HepG2 (cell line): Measurements from ENCODE around the gene BCL2L1.

Source experiments
- ADNP ChIP-seq: sonication (generic); formaldehyde crosslinking; IDR thresholded peaks from 2 replicates; pipeline ENCODE4 v1.4.0; 2020; ENCODE audit warnings: missing genetic modification reagents
- HHEX ChIP-seq: IDR thresholded peaks from 2 replicates; pipeline ENCODE4 v1.6.1; 2016; ENCODE audit warnings: control low read depth
- JUN ChIP-seq: sonication (generic); formaldehyde crosslinking; IDR thresholded peaks from 2 replicates; pipeline ENCODE4 v1.4.0; 2020; ENCODE audit warnings: mild to moderate bottlenecking, missing genetic modification reagents
- NFYB ChIP-seq: sonication (generic); formaldehyde crosslinking; IDR thresholded peaks from 2 replicates; pipeline ENCODE4 v1.4.0; 2020; ENCODE audit warnings: missing genetic modification reagents
- POLR2A ChIP-seq, 2 experiments: IDR thresholded peaks; 2 replicates each; pipeline ENCODE4 v1.6.1; 2011; ENCODE audit warnings: low read depth in 2 of 2, low read length in 2 of 2, mild to moderate bottlenecking in 1 of 2, moderate library complexity in 1 of 2; ENCODE audit not compliant: insufficient read depth in 1 of 2
- POLR2AphosphoS5 ChIP-seq: IDR thresholded peaks from 2 replicates; pipeline ENCODE4 v1.6.1; 2012; ENCODE audit warnings: low read depth, low read length
- RAD21 ChIP-seq: fragments of 450-650 bp; formaldehyde crosslinking; IDR thresholded peaks from 2 replicates; pipeline ENCODE4 v1.5.0; 2020; ENCODE audit warnings: mild to moderate bottlenecking
- SRSF9 ChIP-seq: fragments of 200-400 bp; formaldehyde crosslinking; IDR thresholded peaks from 2 replicates; pipeline ENCODE4 v1.6.1; 2018; ENCODE audit warnings: borderline replicate concordance, mild to moderate bottlenecking, low read depth, low read length; ENCODE audit not compliant: insufficient read depth, poor library complexity, severe bottlenecking
- TAF1 ChIP-seq: sonication (generic); formaldehyde crosslinking; IDR thresholded peaks from 2 replicates; pipeline ENCODE4 v1.4.0; 2020; ENCODE audit warnings: missing genetic modification reagents
- TEF ChIP-seq: sonication (generic); formaldehyde crosslinking; IDR thresholded peaks from 2 replicates; pipeline ENCODE4 v1.5.0; 2020; ENCODE audit warnings: missing genetic modification reagents
- ZNF501 ChIP-seq: sonication (generic); formaldehyde crosslinking; IDR thresholded peaks from 2 replicates; pipeline ENCODE4 v1.5.1; 2020; ENCODE audit warnings: mild to moderate bottlenecking, moderate library complexity, missing genetic modification reagents
- TF ChIP-seq, protein P1 (sequence below): sonication (generic); formaldehyde crosslinking; IDR thresholded peaks from 2 replicates; pipeline ENCODE4 v1.5.0; 2020; ENCODE audit warnings: mild to moderate bottlenecking, missing genetic modification reagents, moderate library complexity
- TF ChIP-seq, protein P2 (sequence below): sonication (generic); formaldehyde crosslinking; IDR thresholded peaks from 2 replicates; pipeline ENCODE4 v1.8.1; 2023; ENCODE audit warnings: mild to moderate bottlenecking, inconsistent platforms, moderate library complexity, missing genetic modification reagents, borderline replicate concordance
- TF ChIP-seq, protein P3 (sequence below): IDR thresholded peaks from 2 replicates; pipeline ENCODE4 v1.6.1; 2016

- TF ChIP-seq POLR2AphosphoS5: no peak
- TF ChIP-seq NFYB: no peak
- TF ChIP-seq JUN: no peak
- TF ChIP-seq POLR2A (IDR thresholded peaks at IDR 0.05; ENCODE audit: insufficient read depth in 1 of 2, low read depth in 2 of 2, low read length in 2 of 2): peak in 1 of 2 experiments; percentile 6; a peak in 2 of 4 replicates
- TF ChIP-seq, protein P1, sequence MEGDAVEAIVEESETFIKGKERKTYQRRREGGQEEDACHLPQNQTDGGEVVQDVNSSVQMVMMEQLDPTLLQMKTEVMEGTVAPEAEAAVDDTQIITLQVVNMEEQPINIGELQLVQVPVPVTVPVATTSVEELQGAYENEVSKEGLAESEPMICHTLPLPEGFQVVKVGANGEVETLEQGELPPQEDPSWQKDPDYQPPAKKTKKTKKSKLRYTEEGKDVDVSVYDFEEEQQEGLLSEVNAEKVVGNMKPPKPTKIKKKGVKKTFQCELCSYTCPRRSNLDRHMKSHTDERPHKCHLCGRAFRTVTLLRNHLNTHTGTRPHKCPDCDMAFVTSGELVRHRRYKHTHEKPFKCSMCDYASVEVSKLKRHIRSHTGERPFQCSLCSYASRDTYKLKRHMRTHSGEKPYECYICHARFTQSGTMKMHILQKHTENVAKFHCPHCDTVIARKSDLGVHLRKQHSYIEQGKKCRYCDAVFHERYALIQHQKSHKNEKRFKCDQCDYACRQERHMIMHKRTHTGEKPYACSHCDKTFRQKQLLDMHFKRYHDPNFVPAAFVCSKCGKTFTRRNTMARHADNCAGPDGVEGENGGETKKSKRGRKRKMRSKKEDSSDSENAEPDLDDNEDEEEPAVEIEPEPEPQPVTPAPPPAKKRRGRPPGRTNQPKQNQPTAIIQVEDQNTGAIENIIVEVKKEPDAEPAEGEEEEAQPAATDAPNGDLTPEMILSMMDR: no peak
- no peak for TF ChIP-seq RAD21 (CRISPR knock-in tag)
- TF ChIP-seq TEF (CRISPR knock-in tag): no peak
- TF ChIP-seq ADNP (CRISPR knock-in tag): no peak
- TF ChIP-seq HHEX (CRISPR knock-in tag): no peak
- no peak for TF ChIP-seq TAF1
- TF ChIP-seq, protein P2, sequence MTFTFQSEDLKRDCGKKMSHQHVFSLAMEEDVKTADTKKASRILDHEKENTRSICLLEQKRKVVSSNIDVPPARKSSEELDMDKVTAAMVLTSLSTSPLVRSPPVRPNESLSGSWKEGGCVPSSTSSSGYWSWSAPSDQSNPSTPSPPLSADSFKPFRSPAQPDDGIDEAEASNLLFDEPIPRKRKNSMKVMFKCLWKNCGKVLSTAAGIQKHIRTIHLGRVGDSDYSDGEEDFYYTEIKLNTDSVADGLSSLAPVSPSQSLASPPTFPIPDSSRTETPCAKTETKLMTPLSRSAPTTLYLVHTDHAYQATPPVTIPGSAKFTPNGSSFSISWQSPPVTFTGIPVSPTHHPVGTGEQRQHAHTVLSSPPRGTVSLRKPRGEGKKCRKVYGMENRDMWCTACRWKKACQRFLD (CRISPR knock-in tag): no peak
- TF ChIP-seq ZNF501: no peak
- TF ChIP-seq, protein P3, sequence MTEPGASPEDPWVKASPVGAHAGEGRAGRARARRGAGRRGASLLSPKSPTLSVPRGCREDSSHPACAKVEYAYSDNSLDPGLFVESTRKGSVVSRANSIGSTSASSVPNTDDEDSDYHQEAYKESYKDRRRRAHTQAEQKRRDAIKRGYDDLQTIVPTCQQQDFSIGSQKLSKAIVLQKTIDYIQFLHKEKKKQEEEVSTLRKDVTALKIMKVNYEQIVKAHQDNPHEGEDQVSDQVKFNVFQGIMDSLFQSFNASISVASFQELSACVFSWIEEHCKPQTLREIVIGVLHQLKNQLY: no peak
- TF ChIP-seq SRSF9: no peak
These were observed 12.1 kb downstream of the BCL2L1 start for GRCh38 chr20:31710423-31711108.
